ENCODE data around the gene MRPL14. TPM values are rescaled to one million over a fixed set of nuclear protein-coding genes. Genes with fewer than 3 reads are reported as not detected.

The MRPL14 gene
- 10 to 100 TPM in 11 of 12 donors, not detected in 1; 25.5 to 46.2 (median 30.6) TPM for polyA plus RNA-seq (ENCODE audit: insufficient read length in 12 of 12)
- long read RNA-seq, donor 1, transcript MRPL14-201 (3 exons, 959 nt) = major isoform, 38 of 38 reads
- long read RNA-seq, donor 1, partial matches to known transcripts = 0 of 38 reads
- long read RNA-seq, donor 1, other reads (novel, unspliced or antisense) = 0 of 38 reads
- long read RNA-seq, donor 2, transcript MRPL14-201 (3 exons, 959 nt) = major isoform, 20 of 2,221 reads
- long read RNA-seq, donor 2, partial matches to known transcripts = 2,171 of 2,221 reads
- long read RNA-seq, donor 2, other reads (novel, unspliced or antisense) = 30 of 2,221 reads
- long read RNA-seq, donor 3, transcript MRPL14-201 (3 exons, 959 nt) = major isoform, 12 of 12 reads
- long read RNA-seq, donor 3, partial matches to known transcripts = 0 of 12 reads
- long read RNA-seq, donor 3, other reads (novel, unspliced or antisense) = 0 of 12 reads
- long read RNA-seq, donor 4, transcript MRPL14-201 (3 exons, 959 nt) = major isoform, 12 of 12 reads
- long read RNA-seq, donor 4, partial matches to known transcripts = 0 of 12 reads
- long read RNA-seq, donor 4, other reads (novel, unspliced or antisense) = 0 of 12 reads
- long read RNA-seq, donor 5, transcript MRPL14-201 (3 exons, 959 nt) = major isoform, 50 of 3,751 reads
- long read RNA-seq, donor 5, partial matches to known transcripts = 3,676 of 3,751 reads
- long read RNA-seq, donor 5, other reads (novel, unspliced or antisense) = 25 of 3,751 reads
- long read RNA-seq, donor 6, transcript MRPL14-201 (3 exons, 959 nt) = major isoform, 22 of 36 reads
- long read RNA-seq, donor 6, partial matches to known transcripts = 14 of 36 reads
- long read RNA-seq, donor 6, other reads (novel, unspliced or antisense) = 0 of 36 reads
- long read RNA-seq, donor 7, transcript MRPL14-201 (3 exons, 959 nt) = major isoform, 19 of 19 reads
- long read RNA-seq, donor 7, partial matches to known transcripts = 0 of 19 reads
- long read RNA-seq, donor 7, other reads (novel, unspliced or antisense) = 0 of 19 reads
- long read RNA-seq, donor 8, transcript MRPL14-201 (3 exons, 959 nt) = major isoform, 40 of 40 reads
- long read RNA-seq, donor 8, partial matches to known transcripts = 0 of 40 reads
- long read RNA-seq, donor 8, other reads (novel, unspliced or antisense) = 0 of 40 reads
- long read RNA-seq, donor 9, transcript MRPL14-201 (3 exons, 959 nt) = major isoform, 16 of 27 reads
- long read RNA-seq, donor 9, partial matches to known transcripts = 11 of 27 reads
- long read RNA-seq, donor 9, other reads (novel, unspliced or antisense) = 0 of 27 reads
- long read RNA-seq, donor 10, transcript MRPL14-201 (3 exons, 959 nt) = major isoform, 25 of 35 reads
- long read RNA-seq, donor 10, partial matches to known transcripts = 10 of 35 reads
- long read RNA-seq, donor 10, other reads (novel, unspliced or antisense) = 0 of 35 reads
- long read RNA-seq, donor 11, transcript MRPL14-201 (3 exons, 959 nt) = major isoform, 29 of 65 reads
- long read RNA-seq, donor 11, partial matches to known transcripts = 36 of 65 reads
- long read RNA-seq, donor 11, other reads (novel, unspliced or antisense) = 0 of 65 reads

GRCh38 chr6:44127186-44128019 lies at the start of gene MRPL14, which contains the start of gene TMEM63B:
Gene MRPL14, minus strand, starts transcription at chr6:44127452. Its CDS starts 10,841 bp downstream, at chr6:44116611.
Gene TMEM63B, plus strand, starts transcription at chr6:44127554. Its CDS starts 7,031 bp downstream, at chr6:44134585.
- DNase-seq = peak; percentile 94

GRCh38 chr6:44176130-44176761 lies 49.0 kb upstream of the MRPL14 start:
- DNase-seq = no peak

GRCh38 chr6:44172731-44173500 lies 45.7 kb upstream of the MRPL14 start:
- DNase-seq = peak; percentile 84

- DNase-seq = no peak
These were observed 44.8 kb upstream of the MRPL14 start for GRCh38 chr6:44171899-44172546.

- DNase-seq = no peak
These were observed 42.8 kb upstream of the MRPL14 start for GRCh38 chr6:44169886-44170570.

- DNase-seq = no peak
These were observed 41.9 kb upstream of the MRPL14 start for GRCh38 chr6:44169154-44169553.

GRCh38 chr6:44167567-44167966 lies 40.3 kb upstream of the MRPL14 start:
- no peak for DNase-seq

- DNase-seq = no peak
These were observed 39.4 kb upstream of the MRPL14 start for GRCh38 chr6:44166591-44167184.

- DNase-seq = no peak
These were observed 38.9 kb upstream of the MRPL14 start for GRCh38 chr6:44166116-44166515.

- DNase-seq = no peak
These were observed 35.8 kb upstream of the MRPL14 start for GRCh38 chr6:44162876-44163625.

GRCh38 chr6:44161997-44162338 lies 34.7 kb upstream of the MRPL14 start:
- no peak for DNase-seq

- no peak for DNase-seq
These were observed 31.5 kb upstream of the MRPL14 start, which contains the start of gene CAPN11 for GRCh38 chr6:44158770-44159228. Gene CAPN11, plus strand, starts transcription at chr6:44158820. Its CDS starts 29 bp downstream, at chr6:44158849.

- no peak for DNase-seq
These were observed 29.9 kb upstream of the MRPL14 start for GRCh38 chr6:44157152-44157521.

GRCh38 chr6:44156494-44157151 lies 29.4 kb upstream of the MRPL14 start:
- no peak for DNase-seq

GRCh38 chr6:44154067-44154466 lies 26.8 kb upstream of the MRPL14 start:
- DNase-seq = no peak

- DNase-seq = no peak
These were observed 25.3 kb upstream of the MRPL14 start for GRCh38 chr6:44152533-44152932.
